ENCODE data around the gene RPL22. TPM values are rescaled to one million over a fixed set of nuclear protein-coding genes. Genes with fewer than 3 reads are reported as not detected.

RPL22 gene
- total RNA-seq, 1 experiment from 2014 or later = 309 TPM

- Histone ChIP-seq H3K27me3 (ENCODE audit: control insufficient read depth, insufficient read depth, low read length) (no peaks in the 10 kb centered on the region), H3K4me1 (ENCODE audit: control insufficient read depth, insufficient read depth, low read length) (no peaks in the 10 kb centered on the region), H3K36me3 (ENCODE audit: control insufficient read depth, insufficient read depth, low read length) (0 out of 2 replicates have a peak, but pooled peaks cover 4% of the 10 kb centered on the region), H3K27ac (ENCODE audit: low read length) (no peak overlapping the region), H3K4me3 (ENCODE audit: low read depth in 2 of 2, low read length in 2 of 2) (no peak overlapping the region), H3K9me3 (ENCODE audit: control insufficient read depth, insufficient read depth, low read depth, low read length) (no peaks in the 10 kb centered on the region)
- CTCF ChIA-PET = no interaction called here
- DNase-seq (ENCODE audit: low read depth, low spot score) (no peak), ATAC-seq (no peak)
- TF ChIP-seq SIN3A (IDR thresholded peaks at IDR 0.05; ENCODE audit: borderline replicate concordance, insufficient read depth, low read depth, low read length) (no peak), POLR2AphosphoS5 (IDR thresholded peaks at IDR 0.05; ENCODE audit: low read depth, low read length) (no peak), CTCF (IDR thresholded peaks at IDR 0.05) (no peak), REST (IDR thresholded peaks at IDR 0.05; ENCODE audit: insufficient read depth in 1 of 2, low read depth in 2 of 2, low read length in 1 of 2) (no peak), TCF7L2 (IDR thresholded peaks at IDR 0.05; ENCODE audit: low read depth, low read length) (no peak)
- intact Hi-C loops (cut with micrococcal nuclease; ENCODE audit: unreplicated experiment) (no loop called here), in situ Hi-C loops (cut with HindIII; ENCODE audit: low pct_unique_long_range_greater_than_20kb, low sequenced_read_pairs) (no loop called here)
- POLR2A ChIA-PET = interaction anchor here (0.6 kb wide), 1 partner anchor 350 kb away, joined by 7 read pairs; no protein-coding TSS in a partner anchor
- BruUV-seq (replicated peaks) = no TSS peak
Observed at GRCh38 chr1:6145396-6145750, 54.0 kb downstream of the RPL22 start.

GRCh38 chr1:6144647-6145395, 54.6 kb downstream of the RPL22 start:
- CTCF ChIA-PET = no interaction called here

More at GRCh38 chr1:6144647-6145395, 54.6 kb downstream of the RPL22 start:
- Histone ChIP-seq H3K36me3 (ENCODE audit: control insufficient read depth, insufficient read depth, low read length) (0 out of 2 replicates have a peak, but pooled peaks cover 4% of the 10 kb centered on the region), H3K27me3 (ENCODE audit: control insufficient read depth, insufficient read depth, low read length) (no peaks in the 10 kb centered on the region), H3K9me3 (ENCODE audit: control insufficient read depth, insufficient read depth, low read depth, low read length) (no peaks in the 10 kb centered on the region), H3K4me1 (ENCODE audit: control insufficient read depth, insufficient read depth, low read length) (no peaks in the 10 kb centered on the region), H3K4me3 (ENCODE audit: low read depth in 2 of 2, low read length in 2 of 2) (no peak overlapping the region), H3K27ac (ENCODE audit: low read length) (no peak overlapping the region)
- intact Hi-C loops (cut with micrococcal nuclease; ENCODE audit: unreplicated experiment) (no loop called here), in situ Hi-C loops (cut with HindIII; ENCODE audit: low pct_unique_long_range_greater_than_20kb, low sequenced_read_pairs) (no loop called here)
- DNase-seq (ENCODE audit: low read depth, low spot score) (no peak), ATAC-seq (no peak)
- POLR2A ChIA-PET = no interaction called here
- TF ChIP-seq POLR2AphosphoS5 (IDR thresholded peaks at IDR 0.05; ENCODE audit: low read depth, low read length) (no peak), CTCF (IDR thresholded peaks at IDR 0.05) (no peak), REST (IDR thresholded peaks at IDR 0.05; ENCODE audit: insufficient read depth in 1 of 2, low read depth in 2 of 2, low read length in 1 of 2) (no peak), TCF7L2 (IDR thresholded peaks at IDR 0.05; ENCODE audit: low read depth, low read length) (no peak), SIN3A (IDR thresholded peaks at IDR 0.05; ENCODE audit: borderline replicate concordance, insufficient read depth, low read depth, low read length) (no peak)
- BruUV-seq (replicated peaks) = no TSS peak

All from Panc1 (cell line).